HCT116 (cell line): Measurements from ENCODE around the gene A2M. TPM values are rescaled to one million over a fixed set of nuclear protein-coding genes. Genes with fewer than 3 reads are reported as not detected.

ENCODE experiments used
- ATAC-seq: fragments of 200-7000 bp; cut with Tn5 transposase; 2 replicates; pipeline ENCODE4 v1.9.1; 2020; ENCODE audit warnings: mild to moderate bottlenecking, moderate library complexity
- BruUV-seq: library from RNA; stranded (reverse); fragments of 400-500 nt; replicated peaks from 2 replicates; lab custom pipeline; 2021; lab: Mats Ljungman, UMichigan
- CTCF ChIA-PET: fragments of 300-600 bp; sonication (Branson Sonifier 250); formaldehyde crosslinking; loops from one replicate; lab custom pipeline; 2021; ENCODE audit warnings: antibody characterized with exemption; lab: Charles Lee
- POLR2A ChIA-PET: fragments of 300-600, 350-600 bp; sonication (Branson Sonifier 250); formaldehyde crosslinking; loops from one replicate; lab custom pipeline; 2021; ENCODE audit warnings: antibody characterized with exemption; lab: Charles Lee
- RAD21 ChIA-PET, 2 experiments: fragments of 300-600 bp; sonication (Branson Sonifier 250); formaldehyde crosslinking; loops; one replicate each; lab custom pipeline; 2023; ENCODE audit warnings: low total read pairs in 2 of 2; ENCODE audit not compliant: uncharacterized antibody in 2 of 2, unreplicated experiment in 2 of 2, low non-redundant PET in 1 of 2; lab: Charles Lee
- DNase-seq: peaks from one replicate; pipeline ENCODE4 v3.0.0-alpha.2; 2010; ENCODE audit warnings: low read depth, low spot score
- H2AFZ ChIP-seq: fragments of 200-600 bp; shearing (Covaris generic), sonication (generic); 2 replicates; pipeline ENCODE4 v1.6.1; 2017; ENCODE audit warnings: low read depth, mixed run types, mixed read lengths, antibody characterized with exemption, low read length; ENCODE audit not compliant: poor library complexity, severe bottlenecking
- H3K27ac ChIP-seq: 2 replicates; pipeline ENCODE4 v1.5.1; 2012; ENCODE audit warnings: low read depth, low read length
- H3K27me3 ChIP-seq: fragments of 200-600 bp; sonication (generic); 2 replicates; pipeline ENCODE4 v1.6.1; 2016; ENCODE audit warnings: mixed run types, low read length, mixed read lengths; ENCODE audit not compliant: insufficient read depth
- H3K36me3 ChIP-seq, 2 experiments: fragments of 200-500 bp in 1 of 2; fragments of 200-600 bp in 1 of 2; sonication (Bioruptor generic) in 1 of 2; sonication (generic) in 1 of 2; 2 replicates each; pipeline versions ENCODE4 v1.5.1 to v1.6.1; 2014 to 2016; ENCODE audit warnings: low read length in 2 of 2, inconsistent platforms in 1 of 2, mixed read lengths in 1 of 2, mixed run types in 1 of 2; ENCODE audit not compliant: insufficient read depth in 2 of 2, control insufficient read depth in 1 of 2
- H3K4me1 ChIP-seq, 2 experiments: fragments of 200-600 bp in 1 of 2; sonication (generic) in 1 of 2; 2 replicates each; pipeline versions ENCODE4 v1.5.1 to v1.6.1; 2012 to 2017; ENCODE audit warnings: low read length in 2 of 2, inconsistent platforms in 1 of 2, mild to moderate bottlenecking in 1 of 2, mixed read lengths in 1 of 2, mixed run types in 1 of 2, moderate library complexity in 1 of 2; ENCODE audit not compliant: insufficient read depth in 2 of 2, control insufficient read depth in 1 of 2
- H3K4me2 ChIP-seq: fragments of 200-600 bp; sonication (generic); 2 replicates; pipeline ENCODE4 v1.6.1; 2017; ENCODE audit warnings: mixed run types, low read length, mixed read lengths
- H3K4me3 ChIP-seq, 2 experiments: fragments of 200-600 bp in 1 of 2; sonication (generic) in 1 of 2; replicated peaks in 1 of 2; 2 replicates each; pipeline ENCODE4 v1.5.1; 2011 to 2016; ENCODE audit warnings: low read length in 2 of 2, control low read depth in 1 of 2, low read depth in 1 of 2, mild to moderate bottlenecking in 1 of 2, mixed read lengths in 1 of 2, mixed run types in 1 of 2
- H3K79me2 ChIP-seq: fragments of 200-600 bp; sonication (generic); 2 replicates; pipeline ENCODE4 v1.6.1; 2017; ENCODE audit warnings: mild to moderate bottlenecking, mixed run types, low read length, moderate library complexity, mixed read lengths; ENCODE audit not compliant: insufficient read depth
- H3K9ac ChIP-seq: fragments of 200-600 bp; sonication (generic); 2 replicates; pipeline ENCODE4 v1.6.1; 2016; ENCODE audit warnings: low read length, mixed read lengths
- H3K9me2 ChIP-seq: fragments of 200-600 bp; sonication (generic), shearing (Covaris generic); 2 replicates; pipeline ENCODE4 v1.6.1; 2017; ENCODE audit warnings: mixed run types, mild to moderate bottlenecking, moderate library complexity; ENCODE audit not compliant: insufficient read depth
- H3K9me3 ChIP-seq, 2 experiments: fragments of 200-500 bp in 1 of 2; fragments of 200-600 bp in 1 of 2; sonication (Bioruptor generic) in 1 of 2; sonication (generic) in 1 of 2; 2 replicates each; pipeline ENCODE4 v1.6.1; 2014 to 2017; ENCODE audit warnings: low read length in 2 of 2, mixed read lengths in 2 of 2, inconsistent platforms in 1 of 2, low read depth in 1 of 2, mild to moderate bottlenecking in 1 of 2, mixed run types in 1 of 2, moderate library complexity in 1 of 2; ENCODE audit not compliant: control insufficient read depth in 1 of 2, insufficient read depth in 1 of 2
- H4K20me1 ChIP-seq: fragments of 200-600 bp; sonication (generic), shearing (Covaris generic); 2 replicates; pipeline ENCODE4 v1.6.1; 2017; ENCODE audit warnings: mixed run types, mild to moderate bottlenecking, moderate library complexity; ENCODE audit not compliant: insufficient read depth
- CEBPB ChIP-seq: IDR thresholded peaks from 2 replicates; pipeline ENCODE4 v1.6.1; 2012; ENCODE audit warnings: low read depth
- RAD21 ChIP-seq: IDR thresholded peaks from 2 replicates; pipeline ENCODE4 v1.6.1; 2012; ENCODE audit warnings: low read depth, mild to moderate bottlenecking
- SIN3A ChIP-seq: IDR thresholded peaks from 2 replicates; pipeline ENCODE4 v1.6.1; 2012; ENCODE audit warnings: low read depth
- SRF ChIP-seq: IDR thresholded peaks from 2 replicates; pipeline ENCODE4 v1.6.1; 2012; ENCODE audit warnings: low read depth
- ZFX ChIP-seq: fragments of 450-650 bp; IDR thresholded peaks from 2 replicates; pipeline ENCODE4 v1.6.1; 2017
- intact Hi-C: fragments of 100-400 bp; cut with micrococcal nuclease; formaldehyde crosslinking; loops from 2 replicates; pipeline ENCODE4 v1.10.0; 2022
- total RNA-seq: library from RNA; stranded (reverse); gene quantifications from one replicate; pipeline ENCODE4 v1.2.1, GENCODE V29; 2021; ENCODE audit not compliant: unreplicated experiment

Gene A2M
- total RNA-seq, 1 experiment from 2014 or later: 3.0 TPM

- Histone ChIP-seq H2AFZ (no peak overlapping the region), H3K9me3 (no peaks in the 10 kb centered on the region), H3K79me2 (no peaks in the 10 kb centered on the region), H3K27ac (no peak overlapping the region), H3K36me3 (no peaks in the 10 kb centered on the region), H3K4me2 (no peak overlapping the region), H3K27me3 (peaks cover 28% of the 10 kb centered on the region), H4K20me1 (no peaks in the 10 kb centered on the region), H3K9me2 (no peaks in the 10 kb centered on the region), H3K9ac (no peak overlapping the region), H3K4me1 (no peaks in the 10 kb centered on the region), H3K4me3 (no peak overlapping the region)
- intact Hi-C loops: no loop called here
- DNase-seq (no peak), ATAC-seq (no peak)
- ChIA-PET RAD21 (no interaction called here), CTCF (no interaction called here), POLR2A (no interaction called here)
- TF ChIP-seq ZFX: no peak
- no TSS peak for BruUV-seq
These were observed 29.0 kb upstream of the A2M start for GRCh38 chr12:9144730-9145106.

DNA sequence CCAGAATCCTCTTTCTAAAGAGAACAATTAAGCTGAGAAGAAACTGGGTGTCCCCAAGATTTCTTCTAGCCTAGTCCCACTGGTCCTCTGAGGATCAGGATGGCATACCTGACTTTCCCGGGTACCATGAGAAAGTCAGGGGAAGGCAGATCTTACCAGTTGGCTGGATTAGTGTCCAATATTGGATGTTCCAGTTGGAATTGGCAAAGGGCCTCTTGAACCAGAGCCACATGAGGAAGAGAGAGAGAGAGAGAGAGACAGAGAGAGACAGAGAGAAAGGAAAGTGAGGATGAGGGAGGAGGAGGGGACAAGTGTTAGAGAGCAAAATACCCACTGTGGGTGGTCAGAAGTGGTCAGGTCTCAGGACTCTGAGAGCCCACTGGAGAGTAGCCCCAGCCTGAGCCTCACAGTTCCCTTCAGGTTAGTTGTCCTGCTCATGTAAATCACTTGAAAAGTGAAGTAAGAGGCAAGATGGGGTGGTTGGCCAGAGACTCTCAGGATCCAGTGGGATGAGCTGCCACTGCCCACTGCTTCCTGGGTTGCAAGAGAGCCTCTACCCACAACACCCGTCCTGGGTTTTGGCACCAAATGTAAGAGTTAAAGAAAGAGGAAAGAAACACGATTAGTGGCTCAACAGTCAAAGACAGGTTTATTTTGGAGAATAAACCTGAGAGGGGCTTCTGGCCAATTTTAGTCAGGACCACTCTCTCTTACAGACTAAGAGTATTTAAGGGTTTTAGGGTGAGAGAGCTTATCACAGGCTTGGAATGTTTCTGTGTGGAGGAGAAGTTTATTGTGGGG is 28.4 kb upstream of the A2M start:
- H3K9me3 ChIP-seq: no peaks in the 10 kb centered on the region
- DNase-seq: no peak
- H3K9ac ChIP-seq: no peak overlapping the region
- no peaks in the 10 kb centered on the region for H3K9me2 ChIP-seq
- POLR2A ChIA-PET: no interaction called here
- RAD21 ChIA-PET: no interaction called here
- H3K27me3 ChIP-seq: peaks cover 28% of the 10 kb centered on the region
- H3K4me2 ChIP-seq: no peak overlapping the region
- TF ChIP-seq SRF: no peak
- no peak for TF ChIP-seq CEBPB
- no peak for TF ChIP-seq RAD21
- TF ChIP-seq SIN3A: no peak
- TF ChIP-seq, all 23 proteins: peak for 0
- no TSS peak for BruUV-seq
- no peaks in the 10 kb centered on the region for H3K4me1 ChIP-seq
- H3K36me3 ChIP-seq: no peaks in the 10 kb centered on the region
- no peak overlapping the region for H3K4me3 ChIP-seq
- no peaks in the 10 kb centered on the region for H4K20me1 ChIP-seq
- ATAC-seq: no peak
- H3K27ac ChIP-seq: no peak overlapping the region
- intact Hi-C loops: no loop called here
- H3K79me2 ChIP-seq: no peaks in the 10 kb centered on the region
- CTCF ChIA-PET: no interaction called here
- no peak overlapping the region for H2AFZ ChIP-seq
